GM23248 (cell line): Measurements from ENCODE around the gene C14orf132. TPM values are rescaled to one million over a fixed set of nuclear protein-coding genes. Genes with fewer than 3 reads are reported as not detected.

ENCODE experiments used
- DNase-seq: peaks from one replicate; pipeline ENCODE4 v3.0.0-alpha.2; 2015
- H2AFZ ChIP-seq: fragments of 200-600 bp; sonication (generic); 2 replicates; pipeline ENCODE4 v1.6.1; 2016; ENCODE audit warnings: antibody characterized with exemption
- H3F3A ChIP-seq: fragments of 200-600 bp; sonication (generic); 2 replicates; pipeline ENCODE4 v1.6.1; 2016; ENCODE audit warnings: mild to moderate bottlenecking, antibody characterized with exemption, mixed run types; ENCODE audit not compliant: insufficient read depth
- H3K27ac ChIP-seq: fragments of 200-600 bp; sonication (generic); 2 replicates; pipeline ENCODE4 v1.5.1; 2016; ENCODE audit warnings: mild to moderate bottlenecking
- H3K27me3 ChIP-seq: fragments of 200-600 bp; sonication (generic); replicated peaks from 2 replicates; pipeline ENCODE4 v1.6.1; 2016; ENCODE audit warnings: mild to moderate bottlenecking; ENCODE audit not compliant: insufficient read depth
- H3K36me3 ChIP-seq: fragments of 200-600 bp; sonication (generic); 2 replicates; pipeline ENCODE4 v1.6.1; 2016; ENCODE audit warnings: low read depth, mild to moderate bottlenecking
- H3K4me1 ChIP-seq: fragments of 200-600 bp; sonication (generic); 2 replicates; pipeline ENCODE4 v1.6.1; 2016; ENCODE audit warnings: mild to moderate bottlenecking; ENCODE audit not compliant: insufficient read depth
- H3K4me2 ChIP-seq: fragments of 200-600 bp; sonication (generic); one replicate; pipeline ENCODE4 v1.6.1; 2016; ENCODE audit warnings: mild to moderate bottlenecking; ENCODE audit not compliant: unreplicated experiment
- H3K4me3 ChIP-seq: fragments of 200-600 bp; sonication (generic); 2 replicates; pipeline ENCODE4 v1.5.1; 2016; ENCODE audit warnings: mild to moderate bottlenecking
- H3K79me2 ChIP-seq: fragments of 200-600 bp; sonication (generic); 2 replicates; pipeline ENCODE4 v1.6.1; 2016; ENCODE audit warnings: mild to moderate bottlenecking; ENCODE audit not compliant: insufficient read depth
- H3K9ac ChIP-seq: fragments of 200-600 bp; sonication (generic); 2 replicates; pipeline ENCODE4 v1.6.1; 2016; ENCODE audit warnings: mild to moderate bottlenecking
- H3K9me2 ChIP-seq: fragments of 200-600 bp; sonication (generic); 2 replicates; pipeline ENCODE4 v1.6.1; 2016; ENCODE audit warnings: mixed run types, mild to moderate bottlenecking, moderate library complexity; ENCODE audit not compliant: insufficient read depth
- H3K9me3 ChIP-seq: fragments of 200-600 bp; sonication (generic); one replicate; pipeline ENCODE4 v1.6.1; 2017; ENCODE audit warnings: low read depth
- H4K20me1 ChIP-seq: fragments of 200-600 bp; sonication (generic); 2 replicates; pipeline ENCODE4 v1.6.0; 2016; ENCODE audit not compliant: insufficient read depth
- EZH2 ChIP-seq: fragments of 200-600 bp; sonication (generic); IDR thresholded peaks from 2 replicates; pipeline ENCODE4 v1.6.1; 2018; ENCODE audit warnings: antibody characterized with exemption, mild to moderate bottlenecking; ENCODE audit not compliant: insufficient read depth, poor library complexity, severe bottlenecking
- EZH2phosphoT487 ChIP-seq: fragments of 200-600 bp; sonication (generic); IDR thresholded peaks from 2 replicates; pipeline ENCODE4 v1.6.1; 2018; ENCODE audit warnings: antibody characterized with exemption, moderate library complexity, mild to moderate bottlenecking, low read depth; ENCODE audit not compliant: insufficient read depth
- WGBS, 2 experiments: methylation state at CpG; one replicate each; pipeline ENCODE4 v1.1.6; 2015 to 2017; ENCODE audit warnings: low lambda C conversion rate in 2 of 2, low coverage in 1 of 2; ENCODE audit errors: missing lambda C conversion rate in 2 of 2; 5-methylcytosine and 5-hydroxymethylcytosine counted together
- in situ Hi-C: fragments of 300-500 bp; cut with MboI; formaldehyde crosslinking; loops from 2 replicates; pipeline ENCODE4 v1.15.0; 2020
- polyA plus RNA-seq: library from polyadenylated mRNA; unstranded; fragments of >200 nt; fragmentation: Nextera tagmentation; extraction: Ambion mirVana; gene quantifications from 2 replicates; pipeline ENCODE4 v1.2.1, GENCODE V29; 2016
- total RNA-seq: library from RNA; depleted of rRNA; stranded (reverse); fragments of >200 nt; shearing (Covaris generic); gene quantifications from 2 replicates; pipeline ENCODE4 v1.2.3, GENCODE V29; 2014

C14orf132 gene
- total and polyA plus RNA-seq, 2 experiments from 2014 or later = 18.6 to 26.2 TPM

DNA sequence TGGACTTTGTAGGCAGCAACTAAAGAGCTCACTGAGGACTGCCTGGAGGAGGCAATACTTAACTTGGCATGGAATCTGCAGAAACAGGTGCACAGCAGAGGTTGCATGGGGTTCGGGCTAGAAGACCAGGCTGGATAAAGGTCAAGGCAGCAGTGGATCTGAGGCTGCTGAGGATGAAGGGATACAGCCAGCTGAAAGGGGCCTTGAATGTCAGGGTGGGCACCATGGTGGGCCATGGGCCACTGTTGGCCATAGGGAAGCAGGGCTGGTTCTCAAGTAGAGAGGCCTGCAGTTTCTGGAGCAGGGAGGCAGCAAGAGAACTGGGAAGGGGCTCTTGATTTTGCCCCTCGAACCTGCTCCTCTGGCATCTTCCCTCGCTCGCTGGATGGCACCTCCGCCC is 55.5 kb downstream of the C14orf132 start:
- 96 to 100% methylated on average over 5 of the region's 5 CpGs for WGBS, 2 experiments
- H3K4me1 ChIP-seq = peaks cover 25% of the 10 kb centered on the region

DNA sequence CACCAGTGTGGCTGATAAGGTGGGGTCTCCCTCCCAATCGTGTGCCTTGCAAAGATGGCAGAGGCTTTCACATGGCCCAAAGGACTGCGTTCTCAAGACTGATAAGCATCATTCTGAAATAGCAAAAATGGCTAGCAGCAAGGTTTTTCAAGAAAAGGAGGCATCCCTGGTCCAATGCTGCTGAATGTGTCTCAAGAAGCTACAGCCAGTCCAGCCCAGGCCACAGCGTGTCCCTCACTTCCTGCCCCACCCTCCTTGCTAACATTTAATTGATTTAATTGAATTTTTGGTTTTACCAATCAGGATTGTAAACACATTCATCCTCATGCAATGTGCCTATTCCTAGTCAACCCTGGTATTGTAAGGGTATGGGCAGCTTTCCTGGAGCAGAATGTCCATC is 55.9 kb downstream of the C14orf132 start:
- Histone ChIP-seq H3K4me1 (peaks cover 25% of the 10 kb centered on the region), H3K9me3 (no peaks in the 10 kb centered on the region), H3K4me2 (no peak overlapping the region), H2AFZ (no peak overlapping the region), H3K9ac (peak overlapping the region; percentile 28; the same call in 1 of the 2 replicates), H3K9me2 (no peaks in the 10 kb centered on the region), H3F3A (no peaks in the 10 kb centered on the region; the same call in 1 of the 2 replicates), H3K27ac (no peak overlapping the region), H3K79me2 (no peaks in the 10 kb centered on the region), H4K20me1 (no peaks in the 10 kb centered on the region), H3K27me3 (no peaks in the 10 kb centered on the region), H3K4me3 (no peak overlapping the region), H3K36me3 (no peaks in the 10 kb centered on the region)
- in situ Hi-C loops = loop anchor here (5.0 to 10.0 kb wide), 2 partner anchors 93 to 320 kb away; no protein-coding TSS in a partner anchor
- no peak for TF ChIP-seq EZH2phosphoT487
- TF ChIP-seq EZH2 = no peak
- no peak for DNase-seq
- WGBS, 2 experiments = 69 to 72% methylated on average over 3 of the region's 3 CpGs

More for the DNA sequence above, 55.5 kb downstream of the C14orf132 start:
- no peak for DNase-seq
- Histone ChIP-seq H4K20me1 (no peaks in the 10 kb centered on the region), H3K27ac (no peak overlapping the region), H3K9me2 (no peaks in the 10 kb centered on the region), H3K27me3 (no peaks in the 10 kb centered on the region), H3K4me3 (no peak overlapping the region), H3K9me3 (no peaks in the 10 kb centered on the region), H2AFZ (no peak overlapping the region), H3K4me2 (no peak overlapping the region), H3K36me3 (no peaks in the 10 kb centered on the region), H3F3A (no peaks in the 10 kb centered on the region; the same call in 1 of the 2 replicates), H3K79me2 (no peaks in the 10 kb centered on the region), H3K9ac (no peak overlapping the region)
- in situ Hi-C loops = loop anchor here (5.0 to 10.0 kb wide), 2 partner anchors 92 to 320 kb away; no protein-coding TSS in a partner anchor
- TF ChIP-seq EZH2phosphoT487 (no peak), EZH2 (no peak)

DNA sequence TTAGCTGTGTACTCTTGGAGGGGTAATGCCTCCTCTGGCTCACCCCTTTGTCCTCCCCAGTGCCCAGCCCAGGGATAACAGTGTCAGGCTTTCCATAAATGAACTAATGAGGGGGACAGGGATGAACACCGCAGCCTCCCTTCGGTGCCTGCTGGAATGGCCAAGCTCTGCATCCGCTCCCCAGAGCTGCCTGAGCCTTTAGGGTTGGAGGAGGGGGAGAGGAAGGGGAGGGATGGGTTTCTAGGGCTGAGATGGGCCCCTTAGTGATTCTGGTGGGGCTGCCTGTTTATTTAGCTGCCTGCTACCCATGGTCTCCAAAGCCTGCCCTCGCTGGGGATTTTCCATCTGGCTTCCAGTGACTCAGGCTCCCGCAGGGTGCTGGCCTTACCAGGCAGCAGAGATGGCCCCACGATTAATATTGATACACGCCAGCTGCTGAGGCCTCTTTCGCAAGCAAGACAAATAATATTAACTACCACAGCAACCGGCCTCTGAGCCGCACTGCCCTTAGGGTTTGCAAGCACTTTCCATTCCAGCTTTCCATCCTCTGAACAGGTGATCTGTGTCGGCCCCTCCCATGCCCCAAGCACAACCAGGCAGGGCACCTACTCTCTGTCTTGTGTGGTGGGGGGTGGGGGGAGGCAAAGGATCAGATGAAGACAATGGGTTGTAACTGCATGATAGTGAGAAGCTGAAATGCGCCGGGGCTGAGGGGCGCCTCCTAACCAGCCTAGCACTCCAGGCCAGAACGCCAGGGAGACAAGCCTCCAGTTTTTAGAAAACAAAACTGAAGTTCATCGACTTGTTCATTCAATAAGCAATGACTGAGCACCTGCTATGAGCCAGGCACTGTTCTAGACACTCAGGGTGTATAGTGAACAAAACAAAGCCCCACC is 56.7 kb downstream of the C14orf132 start:
- H3K4me1 ChIP-seq = peaks cover 19% of the 10 kb centered on the region
- H3K27ac ChIP-seq = peak overlapping the region; percentile 35; the same call in 1 of the 2 replicates
- no peaks in the 10 kb centered on the region for H4K20me1 ChIP-seq
- H2AFZ ChIP-seq = no peak overlapping the region
- in situ Hi-C loops = loop anchor here (5.0 to 10.0 kb wide), 2 partner anchors 94 to 319 kb away; no protein-coding TSS in a partner anchor
- peak; percentile 86 for DNase-seq
- 15% methylated on average over 15 to 16 of the region's 16 CpGs for WGBS, 2 experiments
- no peaks in the 10 kb centered on the region for H3K27me3 ChIP-seq
- H3K9me3 ChIP-seq = no peaks in the 10 kb centered on the region
- no peaks in the 10 kb centered on the region; the same call in 1 of the 2 replicates for H3F3A ChIP-seq
- no peaks in the 10 kb centered on the region for H3K36me3 ChIP-seq
- peak overlapping the region; percentile 28; the same call in 1 of the 2 replicates for H3K9ac ChIP-seq
- no peak overlapping the region for H3K4me3 ChIP-seq
- H3K4me2 ChIP-seq = peak overlapping the region; percentile 29
- TF ChIP-seq EZH2 = no peak
- no peak for TF ChIP-seq EZH2phosphoT487
- no peaks in the 10 kb centered on the region for H3K79me2 ChIP-seq
- no peaks in the 10 kb centered on the region for H3K9me2 ChIP-seq

DNA sequence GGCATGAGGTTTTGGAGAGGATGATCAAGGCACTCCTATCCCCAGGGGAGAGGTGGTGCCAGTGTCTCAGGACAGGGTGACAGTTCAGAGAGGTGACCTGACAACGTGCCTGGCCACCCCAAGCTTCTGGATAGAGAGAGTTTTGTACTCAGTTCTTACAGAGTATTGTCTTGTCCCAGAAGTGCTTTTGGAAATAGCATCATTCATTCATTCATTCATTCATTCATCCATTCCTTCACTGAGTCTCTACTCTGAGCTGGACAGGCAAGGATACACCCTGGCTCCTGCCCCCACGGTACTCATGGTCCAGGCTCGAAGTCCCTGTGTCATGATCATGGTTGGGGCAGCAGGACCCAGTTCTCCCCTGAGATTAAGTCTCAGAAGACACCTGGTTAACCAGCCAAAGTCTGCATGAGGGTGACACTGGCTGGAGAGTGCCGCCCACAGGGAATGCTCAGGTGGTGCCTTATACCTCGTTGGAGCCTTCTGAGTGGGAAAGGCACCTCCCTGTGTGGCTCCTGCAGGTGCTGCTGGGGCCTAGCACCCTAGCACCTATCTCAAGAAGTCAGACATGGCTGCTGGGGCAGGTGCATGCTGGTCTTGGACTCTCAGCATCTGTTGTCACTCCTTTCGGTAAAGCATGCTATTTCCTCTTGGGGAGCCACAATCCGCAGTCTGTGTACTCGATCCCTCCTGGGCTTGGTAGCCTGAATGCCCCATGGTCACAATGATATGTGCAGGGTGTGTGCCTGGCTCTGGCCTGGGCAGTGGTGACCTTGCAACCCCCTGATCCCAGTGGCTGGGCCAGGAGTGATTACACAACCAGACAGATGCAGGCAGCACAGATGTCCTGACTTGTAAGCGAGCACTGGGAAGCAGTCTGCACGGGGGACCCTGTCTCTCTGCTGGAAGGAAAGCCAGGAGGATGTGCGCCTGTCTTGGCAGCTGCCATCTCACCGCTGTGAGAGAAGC is 57.8 kb downstream of the C14orf132 start:
- Histone ChIP-seq H3K4me1 (peaks cover 15% of the 10 kb centered on the region), H3K9me2 (no peaks in the 10 kb centered on the region), H3K36me3 (no peaks in the 10 kb centered on the region), H3K4me3 (no peak overlapping the region), H3K27ac (no peak overlapping the region), H3K9me3 (no peaks in the 10 kb centered on the region), H2AFZ (no peak overlapping the region), H4K20me1 (no peaks in the 10 kb centered on the region), H3K9ac (no peak overlapping the region), H3K79me2 (no peaks in the 10 kb centered on the region), H3F3A (no peaks in the 10 kb centered on the region; the same call in 1 of the 2 replicates), H3K4me2 (no peak overlapping the region), H3K27me3 (no peaks in the 10 kb centered on the region)
- 60 to 65% methylated on average over 12 of the region's 12 CpGs for WGBS, 2 experiments
- TF ChIP-seq EZH2phosphoT487 (no peak), EZH2 (no peak)
- DNase-seq = no peak
- in situ Hi-C loops = loop anchor here (5.0 to 10.0 kb wide), 2 partner anchors 95 to 318 kb away; no protein-coding TSS in a partner anchor
